HuH-7.5 (cell line): ENCODE results near the gene GALNT9.

Experiments
- DNase-seq: peaks from one replicate; pipeline ENCODE4 v3.0.0; 2011; ENCODE audit warnings: low spot score

The GALNT9 gene

GRCh38 chr12:132325733-132326130 lies 3.7 kb downstream of the GALNT9 start:
- no peak for DNase-seq

GRCh38 chr12:132324841-132325732 lies 4.3 kb downstream of the GALNT9 start:
- DNase-seq = no peak

GRCh38 chr12:132324173-132324572 lies 5.2 kb downstream of the GALNT9 start:
- no peak for DNase-seq

GRCh38 chr12:132323171-132324010 lies 6.0 kb downstream of the GALNT9 start:
- DNase-seq = no peak

GRCh38 chr12:132322206-132323132 lies 6.9 kb downstream of the GALNT9 start:
- no peak for DNase-seq

- DNase-seq = no peak
These were observed 7.9 kb downstream of the GALNT9 start for GRCh38 chr12:132321321-132322118.

GRCh38 chr12:132320767-132321211 lies 8.6 kb downstream of the GALNT9 start:
- no peak for DNase-seq

- no peak for DNase-seq
These were observed 9.3 kb downstream of the GALNT9 start for GRCh38 chr12:132319991-132320570.

GRCh38 chr12:132319359-132319950 lies 9.9 kb downstream of the GALNT9 start:
- no peak for DNase-seq

- DNase-seq = no peak
These were observed 10.8 kb downstream of the GALNT9 start for GRCh38 chr12:132318618-132319033.

GRCh38 chr12:132318135-132318534 lies 11.3 kb downstream of the GALNT9 start:
- no peak for DNase-seq

- DNase-seq = no peak
These were observed 12.0 kb downstream of the GALNT9 start for GRCh38 chr12:132317233-132317938.

GRCh38 chr12:132316497-132317232 lies 12.7 kb downstream of the GALNT9 start:
- DNase-seq = no peak

GRCh38 chr12:132315951-132316350 lies 13.4 kb downstream of the GALNT9 start:
- DNase-seq = no peak

GRCh38 chr12:132315507-132315906 lies 13.9 kb downstream of the GALNT9 start:
- DNase-seq = no peak

- DNase-seq = no peak
These were observed 14.7 kb downstream of the GALNT9 start for GRCh38 chr12:132314516-132315233.

GRCh38 chr12:132314035-132314434 lies 15.4 kb downstream of the GALNT9 start:
- no peak for DNase-seq

GRCh38 chr12:132313182-132313581 lies 16.2 kb downstream of the GALNT9 start:
- DNase-seq = no peak
